Testis (tissue), 2 donors: ENCODE data around the gene EPS15.

Experiments used
- POLR2A ChIP-seq: fragments of 450-650 bp; IDR thresholded peaks from one replicate; pipeline ENCODE4 v1.6.1; 2017; ENCODE audit warnings: antibody characterized with exemption, mild to moderate bottlenecking, moderate library complexity
- TF ChIP-seq, protein P1 (sequence below), 3 experiments: fragments of 450-650 bp in 2 of 3; fragments of 200-600 bp in 1 of 3; sonication (generic) in 1 of 3; IDR thresholded peaks; one replicate each; pipeline ENCODE4 v1.5.1; 2016 to 2019; ENCODE audit warnings: antibody characterized with exemption in 3 of 3, mild to moderate bottlenecking in 2 of 3, moderate library complexity in 1 of 3

GRCh38 chr1:51439053-51439452 lies 80.0 kb downstream of the EPS15 start:
- TF ChIP-seq, protein P1, sequence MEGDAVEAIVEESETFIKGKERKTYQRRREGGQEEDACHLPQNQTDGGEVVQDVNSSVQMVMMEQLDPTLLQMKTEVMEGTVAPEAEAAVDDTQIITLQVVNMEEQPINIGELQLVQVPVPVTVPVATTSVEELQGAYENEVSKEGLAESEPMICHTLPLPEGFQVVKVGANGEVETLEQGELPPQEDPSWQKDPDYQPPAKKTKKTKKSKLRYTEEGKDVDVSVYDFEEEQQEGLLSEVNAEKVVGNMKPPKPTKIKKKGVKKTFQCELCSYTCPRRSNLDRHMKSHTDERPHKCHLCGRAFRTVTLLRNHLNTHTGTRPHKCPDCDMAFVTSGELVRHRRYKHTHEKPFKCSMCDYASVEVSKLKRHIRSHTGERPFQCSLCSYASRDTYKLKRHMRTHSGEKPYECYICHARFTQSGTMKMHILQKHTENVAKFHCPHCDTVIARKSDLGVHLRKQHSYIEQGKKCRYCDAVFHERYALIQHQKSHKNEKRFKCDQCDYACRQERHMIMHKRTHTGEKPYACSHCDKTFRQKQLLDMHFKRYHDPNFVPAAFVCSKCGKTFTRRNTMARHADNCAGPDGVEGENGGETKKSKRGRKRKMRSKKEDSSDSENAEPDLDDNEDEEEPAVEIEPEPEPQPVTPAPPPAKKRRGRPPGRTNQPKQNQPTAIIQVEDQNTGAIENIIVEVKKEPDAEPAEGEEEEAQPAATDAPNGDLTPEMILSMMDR (IDR thresholded peaks at IDR 0.05) = no peak
- no peak for TF ChIP-seq POLR2A
